GM21360 (cell line): Measurements from ENCODE around the gene LRRC25.
A peak's percentile ranks its signal among the peaks of the same experiment; 100 is the strongest.
"Not testable (repeated sequence)": the region's sequence is repeated elsewhere in the genome, so short reads cannot be mapped to it uniquely, and the experiment has no call there.

ENCODE experiments used
- ATAC-seq: cut with Tn5 transposase; IDR thresholded peaks from one replicate; pipeline ENCODE4 v1.9.1; 2021; ENCODE audit warnings: mild to moderate bottlenecking, moderate library complexity; ENCODE audit not compliant: unreplicated experiment

LRRC25 gene

GRCh38 chr19:18405754-18406153, 8.3 kb upstream of the LRRC25 start:
- not testable (repeated sequence) for ATAC-seq

DNA sequence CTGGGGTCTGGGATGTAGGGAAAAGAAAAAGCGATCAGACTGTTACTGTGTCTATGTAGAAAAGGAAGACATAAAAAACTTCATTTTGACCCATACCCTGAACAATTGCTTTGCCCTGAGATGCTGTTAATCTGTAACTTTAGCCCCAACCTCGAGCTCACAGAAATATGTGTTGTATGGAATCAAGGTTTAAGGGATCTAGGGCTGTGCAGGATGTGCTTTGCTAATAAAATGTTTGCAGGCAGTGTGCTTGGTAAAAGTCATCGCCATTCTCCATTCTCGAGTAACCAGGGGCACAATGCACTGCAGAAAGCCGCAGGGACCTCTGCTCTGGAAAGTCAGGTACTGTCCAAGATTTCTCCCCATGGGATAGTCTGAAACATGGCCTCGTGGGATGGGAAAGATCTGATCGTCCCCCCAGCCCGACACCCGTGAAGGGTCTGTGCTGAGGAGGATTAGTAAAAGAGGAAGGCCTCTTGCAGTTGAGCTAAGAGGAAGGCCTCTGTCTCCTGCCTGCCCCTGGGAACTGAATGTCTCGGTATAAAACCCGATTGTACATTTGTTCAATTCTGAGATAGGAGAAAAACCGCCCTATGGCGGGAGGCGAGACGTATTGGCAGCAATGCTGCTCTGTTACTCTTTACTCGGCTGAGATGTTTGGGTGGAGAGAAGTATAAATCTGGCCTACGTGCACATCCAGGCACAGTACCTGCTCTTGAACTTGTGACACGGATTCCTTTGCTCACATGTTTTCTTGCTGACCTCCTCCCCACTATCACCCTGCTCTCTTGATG, 5.2 kb upstream of the LRRC25 start:
- not testable (repeated sequence) for ATAC-seq

- ATAC-seq, result no peak
Observed at GRCh38 chr19:18401580-18402112, 4.2 kb upstream of the LRRC25 start.

GRCh38 chr19:18399008-18399407, 1.6 kb upstream of the LRRC25 start:
- no peak for ATAC-seq

DNA sequence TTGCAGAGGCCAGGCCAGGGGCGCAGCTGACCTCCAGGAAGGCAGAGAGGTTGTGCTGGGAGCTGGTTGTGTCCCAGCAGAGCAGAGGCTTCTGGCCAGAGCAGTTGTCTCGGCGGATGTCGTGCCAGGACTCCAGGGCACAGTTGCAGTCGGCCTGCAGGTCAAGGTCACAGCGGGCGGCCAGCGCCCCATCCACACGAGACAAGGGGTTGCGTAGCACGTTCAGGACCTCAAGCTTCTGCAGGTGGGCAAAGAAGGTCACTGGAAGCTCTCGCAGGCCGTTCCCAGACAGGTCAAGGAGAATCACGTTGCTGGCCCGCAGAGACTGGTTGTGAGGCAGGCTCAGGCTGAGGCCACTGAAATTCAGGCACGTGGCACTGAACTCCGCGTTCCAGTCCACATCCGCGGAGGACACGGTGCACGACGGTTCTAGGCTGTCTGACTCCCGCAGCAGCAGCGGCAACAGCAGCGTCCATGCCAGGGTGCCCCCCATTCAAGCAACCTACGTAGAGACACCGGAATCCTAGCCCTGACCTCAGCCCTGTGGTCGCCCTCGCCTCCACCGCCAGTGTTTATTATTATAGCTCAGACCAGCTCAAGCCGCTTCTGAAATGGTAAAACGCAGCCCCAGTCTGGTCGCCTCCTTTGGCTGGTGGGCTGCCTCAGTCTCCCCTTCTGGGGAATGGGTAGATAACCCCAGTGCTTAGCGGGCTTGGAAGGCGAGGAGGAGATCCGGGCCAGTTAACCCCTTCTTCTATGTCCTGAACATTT, 766 bp downstream of the LRRC25 start:
- no peak for ATAC-seq

DNA sequence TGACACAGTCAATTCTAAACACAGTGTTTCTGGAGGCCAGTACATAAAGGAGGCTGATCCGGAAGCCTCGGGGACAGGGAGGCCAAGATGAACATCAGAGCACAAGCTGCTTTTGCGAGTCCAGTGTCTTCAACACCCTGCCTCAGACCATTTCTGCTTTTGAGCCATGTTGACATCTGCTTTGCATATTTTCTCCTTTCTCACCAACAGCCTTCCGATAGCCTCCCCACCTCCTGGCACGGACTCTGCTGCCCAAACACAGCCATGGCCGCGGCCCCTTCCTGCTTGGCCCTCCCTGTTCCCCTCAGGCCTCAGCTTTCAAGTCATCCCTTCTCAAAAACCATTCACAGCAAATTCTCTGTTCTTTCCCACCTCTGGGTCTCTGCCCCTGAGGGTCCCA, 3.6 kb downstream of the LRRC25 start:
- ATAC-seq, result no peak

- no peak for ATAC-seq
Observed at GRCh38 chr19:18392926-18393325, 4.5 kb downstream of the LRRC25 start.

GRCh38 chr19:18392417-18392816, 5.0 kb downstream of the LRRC25 start:
- ATAC-seq, result no peak

GRCh38 chr19:18391509-18392075, 5.8 kb downstream of the LRRC25 start:
- ATAC-seq, result no peak

DNA sequence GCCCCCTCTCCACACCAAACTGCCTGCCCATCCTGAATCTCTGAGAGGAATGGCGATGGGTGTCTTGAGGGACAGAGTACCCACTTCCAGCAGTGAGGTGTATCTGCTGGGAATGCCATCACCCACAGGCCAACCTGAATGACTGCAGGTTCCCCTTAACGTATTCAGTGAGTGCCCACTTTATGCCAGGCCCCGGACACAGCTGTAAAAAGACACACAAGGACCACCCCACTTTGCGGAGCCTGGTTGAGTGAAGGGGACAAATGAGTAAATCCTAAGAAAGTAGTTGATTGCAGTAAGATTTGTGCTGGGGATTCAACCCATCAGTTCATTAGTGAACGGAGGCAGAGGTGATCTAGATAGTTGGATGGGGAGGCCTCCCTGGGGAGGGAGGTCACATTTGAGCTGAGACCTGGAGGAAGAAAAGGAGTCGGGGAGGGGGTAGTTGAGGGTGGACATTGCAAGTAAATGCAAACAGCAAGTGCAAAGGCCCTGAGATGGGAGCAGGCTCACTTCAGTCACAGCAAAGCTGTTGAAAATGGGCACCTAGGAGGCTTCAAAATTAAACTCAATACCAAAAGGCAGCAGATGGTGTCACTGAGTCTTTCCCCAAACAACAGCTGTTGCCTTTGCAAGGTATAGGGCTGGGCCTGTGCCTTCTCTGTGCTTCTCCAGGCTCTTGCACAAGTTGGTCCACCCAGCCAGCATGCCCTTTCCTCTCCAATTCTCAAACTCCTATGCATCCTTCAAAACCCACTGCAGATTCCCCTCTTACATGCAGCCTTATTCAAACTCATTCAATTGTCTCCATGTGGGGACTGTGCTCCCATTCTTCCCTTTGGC, 7.1 kb downstream of the LRRC25 start:
- ATAC-seq, result no peak

DNA sequence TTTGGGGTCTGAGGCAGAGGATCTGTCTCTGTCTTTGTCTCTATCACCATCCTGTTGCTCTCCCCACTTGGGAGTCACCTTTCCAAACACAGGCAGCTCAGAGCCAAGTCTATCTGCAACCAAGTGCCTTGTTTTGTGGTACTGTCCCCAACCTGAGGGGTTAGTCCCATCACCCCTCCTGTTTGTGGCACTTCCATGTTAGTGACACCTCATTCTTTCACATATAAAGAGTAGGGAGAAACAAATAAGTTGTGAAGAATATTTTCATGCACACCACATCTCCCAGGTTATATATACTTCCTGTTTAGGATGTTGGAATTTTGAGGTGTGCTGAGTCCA, 7.7 kb downstream of the LRRC25 start:
- ATAC-seq, result no peak

DNA sequence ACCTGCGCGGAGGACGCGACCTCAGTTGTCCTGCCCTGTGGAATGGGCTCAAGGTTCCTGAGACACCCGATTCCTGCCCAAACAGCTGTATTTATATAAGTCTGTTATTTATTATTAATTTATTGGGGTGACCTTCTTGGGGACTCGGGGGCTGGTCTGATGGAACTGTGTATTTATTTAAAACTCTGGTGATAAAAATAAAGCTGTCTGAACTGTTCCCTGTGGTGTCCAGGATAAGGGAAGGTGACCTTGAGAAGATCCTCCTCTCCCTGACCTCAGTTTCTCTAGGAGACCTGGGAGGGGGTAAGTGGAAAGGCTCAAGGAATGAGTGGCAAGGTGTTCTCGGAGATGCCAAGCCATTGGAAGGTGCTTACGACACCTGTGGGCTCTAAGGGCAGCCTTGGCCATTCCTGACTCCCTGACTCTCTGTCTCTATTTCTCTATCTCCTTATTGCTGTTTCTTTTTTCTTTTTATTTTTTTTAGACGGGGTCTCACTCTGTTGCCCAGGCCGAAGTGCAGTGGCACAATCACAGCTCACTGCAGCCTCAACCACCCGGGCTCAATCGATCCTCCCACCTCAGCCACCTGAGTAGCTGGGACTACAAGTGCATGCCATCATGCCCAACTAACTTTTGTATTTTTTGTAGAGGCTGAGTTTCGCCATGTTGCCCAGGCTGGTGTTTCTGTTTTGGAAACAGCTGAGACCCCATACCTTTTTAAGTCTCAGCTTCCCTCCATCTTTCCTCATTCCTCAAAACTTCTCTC, 8.3 kb downstream of the LRRC25 start:
- no peak for ATAC-seq

DNA sequence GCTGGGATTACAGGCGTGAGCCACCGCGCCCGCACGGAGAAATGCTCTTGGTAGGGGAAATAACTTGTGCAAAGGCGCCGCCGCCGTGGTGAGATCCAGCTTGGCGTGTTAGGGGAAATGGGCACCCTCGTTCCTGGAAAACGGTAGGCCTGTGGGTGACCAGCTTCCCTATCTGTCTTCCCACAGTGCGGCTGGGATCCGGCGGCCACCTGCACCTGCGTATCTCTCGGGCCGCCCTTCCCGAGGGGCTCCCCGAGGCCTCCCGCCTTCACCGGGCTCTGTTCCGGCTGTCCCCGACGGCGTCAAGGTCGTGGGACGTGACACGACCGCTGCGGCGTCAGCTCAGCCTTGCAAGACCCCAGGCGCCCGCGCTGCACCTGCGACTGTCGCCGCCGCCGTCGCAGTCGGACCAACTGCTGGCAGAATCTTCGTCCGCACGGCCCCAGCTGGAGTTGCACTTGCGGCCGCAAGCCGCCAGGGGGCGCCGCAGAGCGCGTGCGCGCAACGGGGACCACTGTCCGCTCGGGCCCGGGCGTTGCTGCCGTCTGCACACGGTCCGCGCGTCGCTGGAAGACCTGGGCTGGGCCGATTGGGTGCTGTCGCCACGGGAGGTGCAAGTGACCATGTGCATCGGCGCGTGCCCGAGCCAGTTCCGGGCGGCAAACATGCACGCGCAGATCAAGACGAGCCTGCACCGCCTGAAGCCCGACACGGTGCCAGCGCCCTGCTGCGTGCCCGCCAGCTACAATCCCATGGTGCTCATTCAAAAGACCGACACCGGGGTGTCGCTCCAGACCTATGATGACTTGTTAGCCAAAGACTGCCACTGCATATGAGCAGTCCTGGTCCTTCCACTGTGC, 9.1 kb downstream of the LRRC25 start:
- ATAC-seq, result peak; percentile 48

- ATAC-seq, result no peak
Observed at GRCh38 chr19:18386543-18387271, 10.7 kb downstream of the LRRC25 start.

GRCh38 chr19:18385675-18386542, 11.5 kb downstream of the LRRC25 start, which contains the start of gene GDF15:
Gene GDF15, plus strand, starts transcription at chr19:18386158. Its CDS starts 32 bp downstream, at chr19:18386190.
- no peak for ATAC-seq

GRCh38 chr19:18385359-18385674, 12.1 kb downstream of the LRRC25 start:
- no peak for ATAC-seq

DNA sequence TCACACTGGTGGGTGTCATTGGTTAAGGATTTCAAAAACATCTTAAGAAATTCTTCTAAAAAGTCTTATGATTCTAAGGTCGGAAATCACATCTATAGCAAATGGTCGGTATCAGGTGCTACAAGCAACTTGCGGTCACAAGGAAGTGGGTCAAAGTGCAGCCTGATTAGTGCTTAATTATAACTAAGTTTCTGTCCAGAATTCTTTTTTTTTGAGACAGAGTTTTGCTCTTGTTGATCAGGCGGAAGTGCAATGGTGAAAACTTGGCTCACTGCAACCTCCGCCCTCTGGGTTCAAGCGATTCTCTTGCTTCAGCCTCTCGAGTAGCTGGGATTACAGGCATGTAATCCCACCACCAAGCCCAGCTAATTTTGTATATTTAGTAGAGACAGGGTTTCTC, 12.6 kb downstream of the LRRC25 start:
- no peak for ATAC-seq

GRCh38 chr19:18383622-18384021, 13.8 kb downstream of the LRRC25 start:
- not testable (repeated sequence) for ATAC-seq
